ENCODE results near the gene NCBP2L.
"Not testable (repeated sequence)": the region's sequence is repeated elsewhere in the genome, so short reads cannot be mapped to it uniquely, and the experiment has no call there.

The NCBP2L gene

DNA sequence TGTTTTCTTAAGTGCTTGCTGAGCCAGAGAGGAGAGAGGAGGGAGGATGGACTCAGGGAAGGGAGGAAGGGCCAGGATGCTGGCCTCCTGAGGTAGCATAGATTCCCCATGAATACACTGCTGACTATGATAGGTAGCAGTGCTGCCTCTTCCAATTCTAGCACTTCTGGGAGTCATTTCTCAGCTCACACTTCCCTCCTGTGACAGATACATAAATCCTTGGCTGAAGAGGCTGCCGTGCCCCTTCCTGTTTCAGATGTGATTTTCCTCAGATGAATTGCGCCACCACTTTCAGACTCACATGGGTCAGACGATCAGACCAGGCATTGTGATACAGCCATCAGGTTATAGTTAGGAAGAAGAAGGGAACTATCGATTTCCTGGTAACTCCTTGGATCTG, 24.3 kb upstream of the NCBP2L start:
- DNase-seq: no peak

DNA sequence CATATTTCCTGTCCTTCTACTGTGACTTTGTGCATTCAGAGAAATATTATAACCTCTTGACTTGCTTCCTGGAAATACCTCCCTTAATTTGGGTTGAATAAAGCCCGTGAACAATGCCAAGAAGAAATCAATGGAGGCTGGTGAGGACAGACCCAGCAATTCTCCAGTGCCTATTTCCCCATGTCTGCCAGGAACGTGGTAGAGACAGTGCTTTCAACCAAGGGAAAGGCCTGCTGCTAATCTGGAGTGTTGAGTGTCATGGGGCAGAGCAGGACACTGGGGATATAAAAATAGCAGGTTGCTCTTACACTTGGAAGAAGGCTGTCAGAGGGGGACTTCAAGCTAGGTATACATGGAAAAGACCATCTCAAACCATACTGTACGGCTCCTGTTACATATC, 21.8 kb upstream of the NCBP2L start:
- no peak for DNase-seq

DNA sequence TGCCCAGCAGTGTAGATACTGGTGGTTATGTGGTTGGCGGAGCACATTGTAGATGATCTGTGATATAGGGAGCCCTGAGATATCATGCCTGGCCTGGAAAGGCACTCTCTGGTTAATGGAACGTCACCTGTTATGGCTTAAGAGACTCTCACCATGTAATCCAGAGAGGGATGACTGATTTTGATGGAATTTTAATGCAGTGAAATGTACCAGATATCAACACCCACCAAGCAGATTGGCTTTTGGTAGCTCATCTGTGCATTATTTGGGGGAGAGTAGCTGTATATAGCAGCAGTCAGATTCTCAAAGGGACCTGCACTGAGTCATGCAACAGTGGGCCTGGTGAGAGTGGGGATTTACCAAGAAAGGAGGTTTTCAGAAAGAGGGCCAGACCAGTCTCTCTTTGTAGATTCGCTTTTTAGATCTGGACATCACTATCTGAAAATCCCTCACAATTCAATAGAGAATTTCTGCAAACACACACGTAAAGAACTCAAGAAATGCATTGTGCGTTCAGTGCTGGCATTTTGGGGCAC, 19.2 kb upstream of the NCBP2L start:
- no peak for DNase-seq

DNA sequence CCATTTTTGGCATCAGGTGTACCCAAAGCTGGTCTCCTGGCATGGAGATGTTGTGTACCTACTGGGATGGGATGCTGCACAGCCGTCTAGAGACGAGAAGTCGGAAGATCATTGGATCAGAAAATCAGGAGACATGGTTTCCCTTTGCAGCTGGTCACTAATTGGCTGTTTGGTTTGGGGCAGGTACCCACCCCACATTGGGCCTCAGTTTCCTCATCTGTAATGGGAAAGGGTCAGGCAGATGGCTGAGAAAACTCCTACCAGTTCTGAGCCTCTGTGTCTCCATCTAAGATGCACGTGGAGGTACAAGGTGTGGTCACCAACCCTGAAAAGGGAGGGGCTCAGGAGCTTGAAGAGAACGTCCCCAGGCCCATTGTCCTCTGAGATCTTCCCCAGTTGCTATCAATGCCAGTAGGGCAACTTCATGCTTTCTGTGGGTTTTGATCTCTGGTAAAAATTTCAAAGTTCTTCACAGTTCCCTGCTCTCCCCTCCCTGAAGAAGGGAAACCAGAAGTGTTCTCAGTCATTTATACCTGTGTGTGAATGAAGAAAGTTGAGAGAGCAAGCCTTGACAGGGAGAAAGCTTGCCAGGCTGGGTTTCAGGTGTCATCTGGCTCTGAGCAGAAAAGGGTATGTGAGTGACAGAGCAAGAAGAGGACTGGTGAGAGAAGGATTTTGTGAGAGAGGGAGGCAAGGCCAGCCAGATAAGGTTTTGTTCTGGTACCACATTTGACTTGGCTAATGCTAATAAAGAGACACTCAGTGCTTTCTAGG, 17.0 kb upstream of the NCBP2L start:
- DNase-seq: no peak

DNA sequence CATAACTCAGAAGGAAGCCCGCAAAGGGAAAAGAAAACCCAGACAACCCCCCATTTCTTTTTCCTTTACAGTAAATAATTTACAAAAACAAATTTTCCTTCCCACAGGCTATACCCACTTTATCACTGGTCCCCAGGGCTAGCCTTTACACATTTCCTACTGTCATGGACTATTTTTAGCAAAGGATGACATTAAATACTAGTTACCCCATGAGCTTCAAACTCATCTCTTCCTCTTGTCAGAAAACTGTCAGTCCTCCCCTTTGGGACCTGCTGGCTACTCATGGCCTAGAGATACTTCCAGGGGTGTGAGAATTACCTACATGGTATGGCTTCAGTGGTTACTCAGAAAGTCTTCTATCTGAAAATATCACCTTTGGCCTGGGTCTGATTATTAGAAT, 13.9 kb upstream of the NCBP2L start:
- no peak for DNase-seq

DNA sequence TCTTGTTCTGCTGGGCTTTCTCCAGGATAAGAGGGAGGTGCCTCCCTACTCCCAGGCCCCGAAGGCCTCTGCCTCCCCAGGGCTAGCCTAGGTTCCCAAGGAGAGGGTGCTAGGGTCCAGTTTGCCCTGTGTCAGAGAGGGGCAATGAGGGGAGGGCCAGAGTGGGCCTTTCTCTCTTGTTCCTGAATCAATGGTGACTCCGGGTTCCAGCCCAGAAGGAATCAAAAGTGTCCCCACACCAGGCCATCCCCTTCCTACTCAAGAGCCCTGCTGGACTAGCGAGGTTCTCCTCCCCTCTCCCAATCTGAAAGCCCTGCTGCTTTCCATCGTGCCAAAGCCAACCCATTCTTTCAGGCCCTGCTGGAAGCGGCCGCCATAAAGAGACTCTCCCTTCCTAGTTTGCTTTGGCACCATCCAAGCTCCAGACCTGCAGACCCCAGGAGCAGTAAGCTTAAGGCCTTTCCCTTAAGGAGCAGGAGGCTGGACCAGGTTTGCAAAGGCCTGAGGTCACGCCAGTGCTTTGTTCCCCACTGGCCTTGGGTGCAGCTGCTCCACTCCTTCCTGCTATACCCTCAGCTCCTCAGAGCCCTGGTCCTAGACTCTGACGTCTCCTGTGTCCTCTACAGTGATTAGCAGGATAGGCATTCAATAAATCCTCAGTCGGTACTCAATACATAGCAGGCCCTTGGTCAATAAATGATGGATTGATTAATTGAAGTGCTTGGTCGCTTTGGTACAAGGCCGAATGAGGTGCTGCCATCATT, 12.5 kb upstream of the NCBP2L start:
- DNase-seq: no peak

DNA sequence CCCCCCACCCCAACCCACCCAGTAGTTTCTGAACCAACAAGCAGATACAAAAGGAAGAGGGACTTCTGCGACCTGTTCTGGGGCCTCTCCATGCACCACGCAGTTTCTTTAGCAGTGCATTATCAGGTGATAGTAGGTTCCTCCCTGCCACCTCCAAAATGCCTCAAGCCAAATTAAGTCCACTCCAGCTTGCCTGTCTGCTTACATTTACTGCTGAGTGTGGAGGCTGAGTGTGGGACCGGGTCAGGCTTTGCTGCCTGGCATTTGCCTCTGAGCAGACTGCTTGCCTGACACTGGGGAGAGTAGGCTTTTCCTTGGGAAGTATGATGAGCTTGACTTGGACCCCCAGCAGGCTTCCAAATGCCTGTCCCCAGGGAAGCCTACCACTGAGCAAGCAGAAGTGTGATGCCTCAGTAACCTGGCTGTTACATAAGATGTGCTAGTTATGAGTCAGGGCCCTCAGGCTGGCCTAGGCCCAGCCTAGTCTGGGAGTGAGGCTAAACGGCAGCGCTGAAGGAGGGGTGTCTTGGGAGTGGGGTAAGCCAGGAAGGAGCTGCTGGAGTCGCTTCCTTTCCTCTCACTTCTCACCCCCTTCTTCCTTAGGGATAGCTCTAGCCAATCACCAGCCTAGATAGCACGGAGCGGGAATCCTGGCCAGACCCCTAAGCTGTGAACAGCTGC, 10.9 kb upstream of the NCBP2L start:
- DNase-seq: no peak

DNA sequence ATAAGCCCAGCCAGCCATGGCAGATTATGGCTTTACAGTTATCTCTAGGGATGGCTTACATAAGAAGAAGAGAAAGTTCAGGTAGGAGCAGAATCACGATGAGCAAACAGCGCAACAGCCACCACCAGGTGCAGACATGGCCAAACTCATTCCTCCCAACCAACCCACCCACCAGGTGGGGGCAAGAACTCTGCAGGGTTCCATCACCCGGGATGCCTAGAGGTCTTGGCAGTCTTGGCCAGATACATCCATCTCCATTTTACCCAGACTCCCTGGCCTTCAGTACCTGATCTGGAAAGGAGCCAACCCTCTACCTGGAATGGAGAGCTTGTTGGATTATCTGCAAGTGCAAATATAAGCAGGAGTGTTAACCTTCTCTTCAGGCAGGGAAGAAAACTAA, 9.5 kb upstream of the NCBP2L start:
- DNase-seq: no peak

DNA sequence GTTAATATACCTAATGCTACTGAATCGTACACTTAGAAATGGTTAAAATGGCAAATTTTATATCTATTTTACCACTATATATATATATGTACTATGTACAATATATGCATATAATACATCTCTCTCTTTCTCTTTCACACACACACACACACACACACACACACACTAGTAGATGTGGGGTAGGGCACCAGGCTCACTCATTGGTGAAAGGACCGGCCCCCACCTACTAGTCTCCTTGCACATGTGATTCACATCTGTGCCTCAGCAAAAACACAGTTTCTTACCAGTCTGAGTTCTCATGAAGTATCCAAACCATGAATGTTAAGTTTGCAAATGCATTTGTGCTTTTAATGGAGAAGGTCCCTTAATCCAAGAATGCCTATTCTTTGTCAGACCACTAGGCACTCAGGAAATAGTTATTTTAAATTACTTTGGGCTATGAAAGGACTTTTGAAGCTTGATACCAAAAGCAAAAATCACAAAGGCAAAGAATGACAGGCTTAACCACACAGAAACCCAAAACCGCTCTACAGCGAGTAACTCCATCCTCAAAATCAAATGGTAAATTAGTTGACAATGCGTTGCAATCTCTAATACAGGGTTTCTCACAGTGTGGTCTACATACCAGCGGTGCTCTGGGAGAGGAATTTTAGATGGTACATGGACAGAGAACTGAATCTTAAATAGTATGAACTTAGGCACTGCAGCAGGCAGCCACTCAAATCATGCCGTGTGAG, 7.8 kb upstream of the NCBP2L start:
- DNase-seq: no peak

DNA sequence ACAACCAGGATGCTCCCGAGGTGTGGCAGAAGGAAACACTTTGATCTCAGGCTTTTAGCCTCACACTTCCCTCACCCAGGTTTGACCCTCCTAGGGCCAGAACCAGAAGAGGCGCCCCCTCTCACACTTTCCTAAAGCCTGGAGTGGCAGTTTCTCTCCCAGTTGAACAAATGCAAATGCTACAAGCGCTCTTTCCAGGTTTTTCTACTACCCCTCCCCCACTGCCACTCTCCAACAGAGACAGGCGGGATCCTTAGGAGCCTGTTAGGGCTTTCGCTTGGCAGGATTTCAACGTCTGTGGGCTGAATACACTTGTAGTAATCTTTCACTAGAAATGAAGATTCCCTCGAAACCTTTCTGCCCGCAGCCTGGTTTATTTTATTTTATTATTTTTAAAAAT, 4.3 kb upstream of the NCBP2L start:
- DNase-seq: no peak

DNA sequence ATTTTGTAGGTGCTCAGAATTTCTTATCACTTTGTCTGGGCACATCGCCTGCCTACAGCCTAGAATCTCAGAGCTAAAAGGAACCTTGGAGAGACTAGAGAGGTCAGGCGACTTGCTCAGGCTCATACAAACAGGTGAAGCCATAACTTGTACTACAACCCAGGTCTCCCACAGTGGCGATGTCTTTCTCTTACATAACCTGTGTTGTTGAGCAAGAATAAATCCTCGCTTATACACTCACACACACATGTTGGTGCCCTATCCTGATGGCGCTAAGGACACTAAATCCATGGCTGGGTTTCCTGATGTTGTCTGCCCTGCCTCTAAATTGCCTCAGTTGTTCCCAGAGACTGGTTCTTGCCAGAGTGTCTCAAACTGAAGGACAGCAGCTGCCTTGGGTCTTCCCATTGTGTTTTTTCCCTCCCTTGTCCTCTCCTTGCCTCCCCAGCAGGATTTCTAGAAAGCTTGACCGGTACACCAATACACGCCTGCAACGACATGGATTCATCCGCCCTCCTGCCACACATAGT, 3.6 kb upstream of the NCBP2L start:
- DNase-seq: no peak

DNA sequence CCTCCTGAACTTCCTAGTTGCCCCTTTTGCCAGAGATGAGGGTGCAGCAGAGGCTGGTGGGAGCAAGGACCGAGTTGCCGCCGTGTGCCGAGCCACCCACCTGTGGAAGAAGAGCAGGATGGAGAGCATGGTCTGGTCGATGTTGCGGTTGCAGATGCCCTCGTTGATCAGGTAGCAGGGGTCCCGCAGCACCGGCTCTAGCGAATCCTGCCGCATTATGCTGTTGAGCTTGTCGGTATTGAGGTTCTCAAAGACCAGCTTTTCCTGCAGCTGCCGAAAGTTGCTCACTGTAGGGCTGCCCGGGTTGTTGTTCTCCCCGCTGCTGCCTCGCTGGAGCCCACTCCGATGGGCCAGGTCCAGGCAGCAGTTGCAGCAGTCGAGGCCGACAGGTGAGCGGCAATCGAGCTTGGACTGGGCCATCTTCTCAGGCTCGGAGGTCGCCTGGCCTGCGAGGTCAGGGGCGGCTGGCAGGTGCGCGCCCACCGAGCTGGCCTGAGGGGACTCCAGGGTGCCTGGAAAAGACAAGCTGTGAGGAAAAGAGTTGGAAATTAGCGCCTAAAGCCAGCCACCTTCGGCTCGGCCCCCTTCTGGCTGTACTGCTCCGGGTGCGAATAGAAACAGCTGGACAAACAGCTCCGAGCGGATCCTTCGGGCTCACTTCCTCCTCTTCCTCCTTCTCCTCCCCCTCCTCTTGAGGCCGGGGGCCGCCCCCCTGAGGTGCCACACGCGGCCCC, 2.4 kb upstream of the NCBP2L start:
- peak; percentile 1 for DNase-seq

DNA sequence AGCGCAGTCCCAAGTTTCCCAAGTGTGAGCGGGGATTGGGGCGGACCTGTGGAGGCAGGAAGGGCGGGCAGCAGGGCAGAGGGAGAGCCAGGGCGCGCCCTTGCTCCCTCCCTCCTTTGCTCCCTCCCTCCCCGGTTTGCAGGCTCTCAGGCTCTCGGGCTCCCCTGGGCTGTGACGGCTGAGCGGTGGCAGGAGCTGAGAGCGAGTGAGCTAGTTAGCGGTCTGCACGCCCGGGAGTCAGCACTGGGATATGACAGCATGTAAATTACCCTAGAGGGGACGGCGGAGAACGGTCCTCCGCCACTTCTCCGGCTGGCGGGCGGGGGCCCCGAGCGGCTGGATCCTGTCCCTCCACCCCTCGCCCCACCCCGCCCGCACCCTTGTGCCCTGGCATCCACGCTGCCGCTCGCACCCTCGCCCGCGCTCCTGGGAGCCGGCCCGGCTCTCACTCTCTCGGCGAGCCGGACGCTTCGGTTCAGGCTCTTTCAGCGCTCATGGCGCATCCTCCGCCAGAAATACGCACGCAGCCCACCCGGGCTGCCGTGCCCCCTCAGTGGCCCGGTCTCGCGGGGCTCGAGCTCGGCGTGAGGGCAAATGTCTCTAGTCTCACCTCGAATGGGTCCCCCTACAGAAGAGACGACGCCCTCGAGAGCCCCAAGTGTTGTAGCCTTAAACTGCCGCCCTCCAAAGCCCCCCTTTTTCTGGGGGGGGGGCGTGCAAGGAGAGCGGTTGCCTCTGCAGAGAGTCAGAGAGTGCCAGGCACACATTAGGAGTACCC, 1.6 kb upstream of the NCBP2L start, which contains the start of gene TSC22D3:
Gene TSC22D3 (minus strand): TSS at position 54 of the 778 bp plus-strand sequence. CDS start 368 bp downstream, outside the sequence.
- peak; percentile 59 for DNase-seq

DNA sequence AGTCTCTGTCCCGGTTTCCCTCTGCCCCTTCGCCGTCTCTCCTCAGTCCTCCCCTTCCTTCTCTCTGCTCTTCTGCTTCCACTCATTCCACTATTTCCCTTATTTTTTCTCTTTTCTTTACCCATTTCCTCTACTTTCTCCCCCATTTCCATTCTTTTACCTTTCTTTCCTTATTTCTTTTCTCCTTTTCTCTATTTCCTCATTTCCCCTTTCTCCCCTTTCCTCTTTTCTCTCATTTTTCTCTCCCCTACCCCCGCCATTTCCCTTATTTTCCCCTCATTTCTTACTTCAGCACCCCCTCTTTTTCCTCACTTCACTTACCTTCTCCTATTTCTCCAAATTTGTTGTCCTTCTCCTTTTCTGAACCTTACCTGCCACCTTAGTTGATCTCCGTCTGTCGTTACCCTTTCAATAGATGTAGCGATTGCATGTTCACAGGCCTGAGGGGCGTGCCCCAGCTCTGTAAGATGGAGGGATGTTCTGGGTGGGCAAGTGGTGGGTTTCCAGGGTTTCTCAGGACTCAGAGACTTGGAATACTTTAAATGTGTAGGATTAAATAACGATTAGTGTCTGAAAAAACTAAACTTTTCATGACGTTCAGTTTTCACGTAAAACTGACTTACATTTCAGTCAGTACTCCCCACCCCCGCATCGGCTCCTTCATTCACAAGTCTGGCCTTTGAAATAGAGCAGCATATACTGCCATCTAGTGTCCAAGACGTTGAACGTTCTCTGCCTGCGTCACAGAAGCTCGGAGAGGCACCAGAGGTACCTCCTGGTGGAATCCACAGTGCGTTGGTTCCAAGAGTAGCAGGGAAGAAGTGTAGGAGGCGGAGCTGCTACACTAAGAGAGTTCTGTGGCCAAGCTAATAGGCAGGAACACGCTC, 641 bp upstream of the NCBP2L start:
- peak; percentile 77 for DNase-seq

DNA sequence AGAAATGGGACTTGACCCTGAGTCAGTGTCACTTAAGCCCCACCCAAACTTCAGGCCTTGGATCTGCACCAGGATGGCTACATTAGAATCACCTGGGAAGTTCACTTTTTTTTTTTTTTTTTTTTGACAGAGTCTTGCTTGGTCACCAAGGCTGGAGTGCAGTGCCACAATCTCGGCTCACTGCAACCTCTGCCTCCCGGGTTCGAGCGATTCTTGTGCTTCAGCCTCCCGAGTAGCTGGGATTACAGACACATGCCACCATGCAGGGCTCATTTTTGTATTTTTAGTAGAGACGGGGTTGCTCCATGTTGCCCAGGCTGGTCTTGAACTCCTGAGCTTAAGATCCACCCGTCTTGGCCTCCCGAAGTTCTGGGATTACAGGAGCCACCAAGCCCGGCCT, 3.0 kb downstream of the NCBP2L start:
- no peak for DNase-seq

DNA sequence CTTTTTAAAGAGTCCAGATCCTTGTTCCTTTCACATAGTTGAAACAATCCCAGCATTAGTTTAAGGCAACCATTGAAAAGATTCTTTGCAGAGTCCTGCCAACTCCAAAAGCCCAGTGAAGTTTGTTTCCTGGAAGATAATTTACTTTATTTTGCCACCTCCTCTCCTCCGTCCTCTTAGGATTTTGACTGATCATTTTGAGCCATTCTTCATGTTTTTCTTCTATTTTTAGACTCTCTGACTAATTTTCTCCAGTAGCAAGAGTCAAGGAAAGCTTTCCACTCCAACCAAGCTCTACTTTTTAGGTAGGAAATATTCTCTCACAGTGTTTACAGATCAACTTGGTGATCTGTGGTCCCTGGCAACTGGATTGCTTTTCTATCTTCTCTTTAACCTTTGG, 10.3 kb downstream of the NCBP2L start:
- DNase-seq: no peak

DNA sequence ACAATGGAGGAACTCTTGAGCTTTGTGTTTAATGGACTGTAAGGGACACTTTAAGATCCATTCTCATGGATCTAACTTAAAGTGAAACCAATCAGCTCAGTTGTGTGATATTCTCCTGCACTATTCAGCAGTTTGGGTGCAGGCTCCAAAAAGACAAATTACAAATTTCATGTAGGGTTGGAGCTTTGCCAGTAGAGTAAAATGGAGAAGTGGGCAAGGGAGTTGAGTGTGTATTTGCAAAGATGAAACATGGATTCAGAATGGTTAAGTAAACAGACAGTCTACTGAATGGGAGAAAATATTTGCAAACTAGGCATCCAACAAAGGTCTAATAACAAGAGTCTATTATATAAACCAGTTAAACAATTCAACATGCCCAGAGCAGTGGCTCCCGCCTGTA, 26.9 kb downstream of the NCBP2L start:
- no peak for DNase-seq

DNA sequence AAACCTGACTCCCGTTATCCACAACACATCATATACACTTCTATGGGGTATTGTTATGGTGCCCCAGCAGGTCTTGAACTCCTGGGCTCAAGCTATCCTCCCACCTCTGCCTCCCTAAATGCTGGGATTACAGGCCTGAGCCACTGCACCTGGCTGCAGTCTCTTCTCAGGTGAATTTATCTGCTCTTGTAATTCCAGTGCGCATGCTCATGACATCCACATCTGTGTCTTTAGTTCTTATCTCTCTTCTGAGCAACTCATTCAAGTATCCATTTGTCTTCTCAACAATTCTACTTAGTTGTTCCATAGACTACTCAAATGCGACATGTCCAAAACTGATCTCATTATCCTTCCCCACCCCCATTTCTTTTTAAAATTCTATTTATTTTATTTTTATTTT, 27.6 kb downstream of the NCBP2L start:
- no peak for DNase-seq

DNA sequence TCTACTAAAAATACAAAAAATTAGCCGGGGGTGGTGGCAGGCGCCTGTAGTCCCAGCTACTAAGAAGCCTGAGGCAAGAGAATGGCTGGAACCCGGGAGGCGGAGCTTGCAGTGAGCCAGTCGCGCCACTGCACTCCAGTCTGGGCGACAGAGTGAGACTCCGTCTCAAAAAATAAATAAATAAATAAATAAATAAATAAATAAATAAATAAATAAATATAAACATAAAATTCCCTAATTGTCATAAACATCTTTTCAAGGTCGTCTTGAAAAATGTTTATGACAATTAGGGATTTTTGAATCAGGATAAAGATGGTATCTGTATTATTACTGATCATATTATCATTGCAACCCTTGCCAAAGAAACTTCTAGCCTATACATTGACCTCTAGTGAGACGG, 32.5 kb downstream of the NCBP2L start:
- DNase-seq: not testable (repeated sequence)
